ENCODE data around the gene PRSS56. TPM values are rescaled to one million over a fixed set of nuclear protein-coding genes. Genes with fewer than 3 reads are reported as not detected.

PRSS56 gene
- total RNA-seq, 1 donor, result not detected

- no peak for DNase-seq (ENCODE audit: insufficient read length, low spot score, missing footprints)
- no peaks in the 10 kb centered on the region for H3K9me3 ChIP-seq (ENCODE audit: low read depth, low read length)
- H3K27ac ChIP-seq (ENCODE audit: low read depth, low read length), result no peak overlapping the region
- TF ChIP-seq CTCF (IDR thresholded peaks at IDR 0.05; ENCODE audit: extremely low read depth, low read depth, low read length), result no peak
- peaks cover 5% of the 10 kb centered on the region for H3K79me2 ChIP-seq (ENCODE audit: insufficient read depth, low read length)
- no peak overlapping the region for H3K4me2 ChIP-seq (ENCODE audit: insufficient read depth, low read length)
- no peak overlapping the region for H2AFZ ChIP-seq (ENCODE audit: low read length)
- peaks cover 9% of the 10 kb centered on the region for H4K20me1 ChIP-seq (ENCODE audit: insufficient read depth, low read length)
- H3K4me3 ChIP-seq (ENCODE audit: insufficient read depth, low read length), result no peak overlapping the region
- peaks cover 24% of the 10 kb centered on the region for H3K4me1 ChIP-seq (ENCODE audit: insufficient read depth, low read length)
- H3K27me3 ChIP-seq (ENCODE audit: insufficient read depth, low read length), result no peaks in the 10 kb centered on the region
- H3K36me3 ChIP-seq (ENCODE audit: insufficient read depth, low read length), result peaks cover 60% of the 10 kb centered on the region
Observed at GRCh38 chr2:232571026-232571474, 50.9 kb downstream of the PRSS56 start.

- Histone ChIP-seq H3K4me1 (ENCODE audit: insufficient read depth, low read length) (peaks cover 27% of the 10 kb centered on the region), H3K27me3 (ENCODE audit: insufficient read depth, low read length) (no peaks in the 10 kb centered on the region), H3K9me3 (ENCODE audit: low read depth, low read length) (no peaks in the 10 kb centered on the region), H3K79me2 (ENCODE audit: insufficient read depth, low read length) (peaks cover 5% of the 10 kb centered on the region), H3K27ac (ENCODE audit: low read depth, low read length) (no peak overlapping the region), H3K36me3 (ENCODE audit: insufficient read depth, low read length) (peaks cover 44% of the 10 kb centered on the region), H3K4me2 (ENCODE audit: insufficient read depth, low read length) (no peak overlapping the region), H2AFZ (ENCODE audit: low read length) (no peak overlapping the region), H3K4me3 (ENCODE audit: insufficient read depth, low read length) (no peak overlapping the region), H4K20me1 (ENCODE audit: insufficient read depth, low read length) (peaks cover 4% of the 10 kb centered on the region)
- no peak for DNase-seq (ENCODE audit: insufficient read length, low spot score, missing footprints)
- TF ChIP-seq CTCF (IDR thresholded peaks at IDR 0.05; ENCODE audit: extremely low read depth, low read depth, low read length), result no peak
Observed at GRCh38 chr2:232573042-232573441, 52.9 kb downstream of the PRSS56 start.

GRCh38 chr2:232573771-232574435 lies 53.7 kb downstream of the PRSS56 start:
- peaks cover 2% of the 10 kb centered on the region for H3K79me2 ChIP-seq (ENCODE audit: insufficient read depth, low read length)
- peaks cover 37% of the 10 kb centered on the region for H3K36me3 ChIP-seq (ENCODE audit: insufficient read depth, low read length)
- DNase-seq (ENCODE audit: insufficient read length, low spot score, missing footprints), result no peak
- H3K9me3 ChIP-seq (ENCODE audit: low read depth, low read length), result no peaks in the 10 kb centered on the region
- H3K27ac ChIP-seq (ENCODE audit: low read depth, low read length), result peak overlapping the region; percentile 42
- no peak overlapping the region for H3K4me2 ChIP-seq (ENCODE audit: insufficient read depth, low read length)
- peaks cover 3% of the 10 kb centered on the region for H4K20me1 ChIP-seq (ENCODE audit: insufficient read depth, low read length)
- no peak overlapping the region for H3K4me3 ChIP-seq (ENCODE audit: insufficient read depth, low read length)
- H3K4me1 ChIP-seq (ENCODE audit: insufficient read depth, low read length), result peaks cover 19% of the 10 kb centered on the region
- H2AFZ ChIP-seq (ENCODE audit: low read length), result no peak overlapping the region
- H3K27me3 ChIP-seq (ENCODE audit: insufficient read depth, low read length), result no peaks in the 10 kb centered on the region
- TF ChIP-seq CTCF (IDR thresholded peaks at IDR 0.05; ENCODE audit: extremely low read depth, low read depth, low read length), result no peak

GRCh38 chr2:232574674-232575403 lies 54.7 kb downstream of the PRSS56 start:
- Histone ChIP-seq H3K27ac (ENCODE audit: low read depth, low read length) (peak overlapping the region; percentile 31), H4K20me1 (ENCODE audit: insufficient read depth, low read length) (no peaks in the 10 kb centered on the region), H3K4me3 (ENCODE audit: insufficient read depth, low read length) (no peak overlapping the region), H3K9me3 (ENCODE audit: low read depth, low read length) (no peaks in the 10 kb centered on the region), H3K4me2 (ENCODE audit: insufficient read depth, low read length) (no peak overlapping the region), H3K27me3 (ENCODE audit: insufficient read depth, low read length) (no peaks in the 10 kb centered on the region), H3K79me2 (ENCODE audit: insufficient read depth, low read length) (no peaks in the 10 kb centered on the region), H3K36me3 (ENCODE audit: insufficient read depth, low read length) (peaks cover 28% of the 10 kb centered on the region), H2AFZ (ENCODE audit: low read length) (no peak overlapping the region), H3K4me1 (ENCODE audit: insufficient read depth, low read length) (peaks cover 19% of the 10 kb centered on the region)
- TF ChIP-seq CTCF (IDR thresholded peaks at IDR 0.05; ENCODE audit: extremely low read depth, low read depth, low read length), result no peak
- no peak for DNase-seq (ENCODE audit: insufficient read length, low spot score, missing footprints)
